ENCODE measurements around the gene RAB1A.
"Not testable (repeated sequence)": the region's sequence is repeated elsewhere in the genome, so short reads cannot be mapped to it uniquely, and the experiment has no call there.

RAB1A gene

GRCh38 chr2:65130664-65131175, 814 bp upstream of the RAB1A start:
- peaks cover 24% of the 10 kb centered on the region for H4K20me1 ChIP-seq (ENCODE audit: insufficient read depth, low read length)
- peak overlapping the region; percentile 83 for H2AFZ ChIP-seq (ENCODE audit: low read depth, low read length)
- peaks cover 43% of the 10 kb centered on the region for H3K79me2 ChIP-seq (ENCODE audit: insufficient read depth, low read length)
- H3K27me3 ChIP-seq (ENCODE audit: insufficient read depth, low read length, poor library complexity) = no peaks in the 10 kb centered on the region
- peak overlapping the region; percentile 25 to 97; a peak in 3 of 4 replicates for H3K4me3 ChIP-seq (ENCODE audit: low read depth in 1 of 2, low read length in 2 of 2)
- TF ChIP-seq EZH2 (IDR thresholded peaks at IDR 0.05; ENCODE audit: borderline replicate concordance, low read depth, low read length, severe bottlenecking) (no peak), CTCF (IDR thresholded peaks at IDR 0.05; ENCODE audit: borderline replicate concordance, extremely low read depth, low read length, poor library complexity, severe bottlenecking) (no peak)
- peaks cover 36% of the 10 kb centered on the region for H3K4me1 ChIP-seq (ENCODE audit: insufficient read depth, low read length)
- peak overlapping the region; percentile 50 for H3K9ac ChIP-seq (ENCODE audit: low read depth, low read length)
- DNase-seq (no peak), ATAC-seq (ENCODE audit: insufficient read depth, low read depth) (peak; percentile 4; the same call in 1 of the 3 replicates)
- H3K27ac ChIP-seq (ENCODE audit: low read length) = peak overlapping the region; percentile 63
- no peaks in the 10 kb centered on the region for H3K9me3 ChIP-seq (ENCODE audit: insufficient read depth, low read length, severe bottlenecking)
- H3K36me3 ChIP-seq (ENCODE audit: insufficient read depth, low read length) = no peaks in the 10 kb centered on the region; the same call in 1 of the 2 replicates
- H3K4me2 ChIP-seq (ENCODE audit: insufficient read depth, low read length) = peak overlapping the region; percentile 72

GRCh38 chr2:65129286-65129825, 550 bp downstream of the RAB1A start:
- peak overlapping the region; percentile 86 for H3K27ac ChIP-seq (ENCODE audit: low read length)
- peak overlapping the region; percentile 84 for H2AFZ ChIP-seq (ENCODE audit: low read depth, low read length)
- H3K27me3 ChIP-seq (ENCODE audit: insufficient read depth, low read length, poor library complexity) = no peaks in the 10 kb centered on the region
- H3K36me3 ChIP-seq (ENCODE audit: insufficient read depth, low read length) = no peaks in the 10 kb centered on the region; the same call in 1 of the 2 replicates
- H3K4me3 ChIP-seq (ENCODE audit: low read depth in 1 of 2, low read length in 2 of 2) = peak overlapping the region; percentile 97 to 100
- peaks cover 56% of the 10 kb centered on the region for H3K79me2 ChIP-seq (ENCODE audit: insufficient read depth, low read length)
- H3K4me1 ChIP-seq (ENCODE audit: insufficient read depth, low read length) = peaks cover 44% of the 10 kb centered on the region
- H4K20me1 ChIP-seq (ENCODE audit: insufficient read depth, low read length) = peaks cover 36% of the 10 kb centered on the region
- peak overlapping the region; percentile 94 for H3K9ac ChIP-seq (ENCODE audit: low read depth, low read length)
- H3K9me3 ChIP-seq (ENCODE audit: insufficient read depth, low read length, severe bottlenecking) = no peaks in the 10 kb centered on the region
- TF ChIP-seq EZH2 (IDR thresholded peaks at IDR 0.05; ENCODE audit: borderline replicate concordance, low read depth, low read length, severe bottlenecking) (no peak), CTCF (IDR thresholded peaks at IDR 0.05; ENCODE audit: borderline replicate concordance, extremely low read depth, low read length, poor library complexity, severe bottlenecking) (no peak)
- ATAC-seq (ENCODE audit: insufficient read depth, low read depth) (peak; percentile 1; the same call in 1 of the 3 replicates), DNase-seq (peak; percentile 39)
- H3K4me2 ChIP-seq (ENCODE audit: insufficient read depth, low read length) = peak overlapping the region; percentile 88

GRCh38 chr2:65128297-65129190, 1.4 kb downstream of the RAB1A start:
- H3K9ac ChIP-seq (ENCODE audit: low read depth, low read length) = peak overlapping the region; percentile 94
- no peaks in the 10 kb centered on the region; the same call in 1 of the 2 replicates for H3K36me3 ChIP-seq (ENCODE audit: insufficient read depth, low read length)
- peaks cover 64% of the 10 kb centered on the region for H3K79me2 ChIP-seq (ENCODE audit: insufficient read depth, low read length)
- H4K20me1 ChIP-seq (ENCODE audit: insufficient read depth, low read length) = peaks cover 43% of the 10 kb centered on the region
- DNase-seq (no peak), ATAC-seq (ENCODE audit: insufficient read depth, low read depth) (no peak)
- no peaks in the 10 kb centered on the region for H3K9me3 ChIP-seq (ENCODE audit: insufficient read depth, low read length, severe bottlenecking)
- H3K4me3 ChIP-seq (ENCODE audit: low read depth in 1 of 2, low read length in 2 of 2) = peak overlapping the region; percentile 97 to 100
- peak overlapping the region; percentile 88 for H3K4me2 ChIP-seq (ENCODE audit: insufficient read depth, low read length)
- TF ChIP-seq CTCF (IDR thresholded peaks at IDR 0.05; ENCODE audit: borderline replicate concordance, extremely low read depth, low read length, poor library complexity, severe bottlenecking) (no peak), EZH2 (IDR thresholded peaks at IDR 0.05; ENCODE audit: borderline replicate concordance, low read depth, low read length, severe bottlenecking) (no peak)
- peak overlapping the region; percentile 86 for H3K27ac ChIP-seq (ENCODE audit: low read length)
- no peak overlapping the region for H2AFZ ChIP-seq (ENCODE audit: low read depth, low read length)
- peaks cover 49% of the 10 kb centered on the region for H3K4me1 ChIP-seq (ENCODE audit: insufficient read depth, low read length)
- H3K27me3 ChIP-seq (ENCODE audit: insufficient read depth, low read length, poor library complexity) = no peaks in the 10 kb centered on the region

- peaks cover 42% of the 10 kb centered on the region for H3K4me1 ChIP-seq (ENCODE audit: insufficient read depth, low read length)
- not testable (repeated sequence) for H3K27ac ChIP-seq (ENCODE audit: low read length); H3K9me3 ChIP-seq (ENCODE audit: insufficient read depth, low read length, severe bottlenecking); H3K4me3 ChIP-seq (ENCODE audit: low read depth in 1 of 2, low read length in 2 of 2); ATAC-seq (ENCODE audit: insufficient read depth, low read depth); H3K27me3 ChIP-seq (ENCODE audit: insufficient read depth, low read length, poor library complexity); DNase-seq; H2AFZ ChIP-seq (ENCODE audit: low read depth, low read length); H3K36me3 ChIP-seq (ENCODE audit: insufficient read depth, low read length); H3K9ac ChIP-seq (ENCODE audit: low read depth, low read length)
- H4K20me1 ChIP-seq (ENCODE audit: insufficient read depth, low read length) = peaks cover 68% of the 10 kb centered on the region
- H3K79me2 ChIP-seq (ENCODE audit: insufficient read depth, low read length) = peaks cover 95% of the 10 kb centered on the region
- H3K4me2 ChIP-seq (ENCODE audit: insufficient read depth, low read length) = peak overlapping the region; percentile 41; the same call in 1 of the 2 replicates
Measured at GRCh38 chr2:65125457-65125856, 4.4 kb downstream of the RAB1A start.

Data from DND-41 (cell line).